HG02588 (cell line): ENCODE measurements around the gene PHF3.

Experiments used
- ATAC-seq: cut with Tn5 transposase; IDR thresholded peaks from one replicate; pipeline ENCODE4 v1.9.1; 2021; ENCODE audit warnings: mild to moderate bottlenecking, moderate library complexity; ENCODE audit not compliant: unreplicated experiment

The PHF3 gene

GRCh38 chr6:63764318-63764916 is 128.8 kb downstream of the PHF3 start:
- no peak for ATAC-seq
